Activated naive CD4-positive, alpha-beta T cell treated with anti-CD3 and anti-CD28 coated beads, Interleukin-2, amount 50 U/mL, for 72 hours (primary cell): ENCODE results near the gene CCDC183. TPM values are rescaled to one million over a fixed set of nuclear protein-coding genes. Genes with fewer than 3 reads are reported as not detected.
"Not testable (repeated sequence)": the region's sequence is repeated elsewhere in the genome, so short reads cannot be mapped to it uniquely, and the experiment has no call there.

ENCODE experiments used
- ATAC-seq, 2 donors: fragments of 150-1000 bp; cut with Tn5 transposase; 2 replicates each; pipeline ENCODE4 v1.10.0; 2021; ENCODE audit warnings: mild to moderate bottlenecking in 2 of 2, moderate library complexity in 2 of 2
- DNase-seq, 2 donors: peaks; one replicate each; pipeline ENCODE4 v3.0.0; 2021 to 2022; ENCODE audit warnings: low spot score in 2 of 2
- H3K27ac Mint-ChIP-seq, 2 donors: one replicate each; pipeline ENCODE4 v1.8.0; 2022; ENCODE audit warnings: mild to moderate bottlenecking in 2 of 2, mixed read lengths in 2 of 2
- H3K36me3 Mint-ChIP-seq, 2 donors: one replicate each; pipeline ENCODE4 v1.8.0; 2022; ENCODE audit warnings: mixed read lengths in 2 of 2
- H3K9me3 Mint-ChIP-seq, 2 donors: one replicate each; pipeline ENCODE4 v1.8.0; 2022; ENCODE audit warnings: mixed read lengths in 2 of 2
- total RNA-seq, 2 donors: library from RNA; stranded (reverse); gene quantifications; one replicate each; pipeline ENCODE4 v1.2.3, GENCODE V29; 2022

Gene CCDC183
- total RNA-seq, 2 donors from 2014 or later: 0.18 to 1.3 TPM

DNA sequence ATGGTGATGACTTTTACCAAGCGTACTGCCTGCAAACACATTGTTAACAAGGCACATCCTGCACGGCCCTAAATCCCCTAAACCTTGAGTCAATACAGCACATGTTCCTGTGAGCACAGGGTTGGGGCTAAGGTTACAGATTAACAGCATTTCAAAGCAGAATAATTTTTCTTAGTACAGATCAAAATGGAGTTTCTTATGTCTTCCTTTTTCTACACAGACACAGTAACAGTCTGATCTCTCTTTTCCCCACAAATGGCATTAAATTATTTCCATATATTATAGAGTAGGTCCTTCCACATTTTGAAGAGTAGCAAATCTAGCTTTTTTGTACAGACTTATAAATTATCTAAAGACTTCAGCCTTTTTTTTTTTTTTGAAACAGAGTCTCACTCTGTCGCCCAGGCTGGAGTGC, 6.6 kb upstream of the CCDC183 start:
- DNase-seq: no peak
- Mint-ChIP-seq H3K36me3 (no peaks in the 10 kb centered on the region), H3K9me3 (no peaks in the 10 kb centered on the region), H3K27ac (no peak overlapping the region)
- no peak for ATAC-seq

DNA sequence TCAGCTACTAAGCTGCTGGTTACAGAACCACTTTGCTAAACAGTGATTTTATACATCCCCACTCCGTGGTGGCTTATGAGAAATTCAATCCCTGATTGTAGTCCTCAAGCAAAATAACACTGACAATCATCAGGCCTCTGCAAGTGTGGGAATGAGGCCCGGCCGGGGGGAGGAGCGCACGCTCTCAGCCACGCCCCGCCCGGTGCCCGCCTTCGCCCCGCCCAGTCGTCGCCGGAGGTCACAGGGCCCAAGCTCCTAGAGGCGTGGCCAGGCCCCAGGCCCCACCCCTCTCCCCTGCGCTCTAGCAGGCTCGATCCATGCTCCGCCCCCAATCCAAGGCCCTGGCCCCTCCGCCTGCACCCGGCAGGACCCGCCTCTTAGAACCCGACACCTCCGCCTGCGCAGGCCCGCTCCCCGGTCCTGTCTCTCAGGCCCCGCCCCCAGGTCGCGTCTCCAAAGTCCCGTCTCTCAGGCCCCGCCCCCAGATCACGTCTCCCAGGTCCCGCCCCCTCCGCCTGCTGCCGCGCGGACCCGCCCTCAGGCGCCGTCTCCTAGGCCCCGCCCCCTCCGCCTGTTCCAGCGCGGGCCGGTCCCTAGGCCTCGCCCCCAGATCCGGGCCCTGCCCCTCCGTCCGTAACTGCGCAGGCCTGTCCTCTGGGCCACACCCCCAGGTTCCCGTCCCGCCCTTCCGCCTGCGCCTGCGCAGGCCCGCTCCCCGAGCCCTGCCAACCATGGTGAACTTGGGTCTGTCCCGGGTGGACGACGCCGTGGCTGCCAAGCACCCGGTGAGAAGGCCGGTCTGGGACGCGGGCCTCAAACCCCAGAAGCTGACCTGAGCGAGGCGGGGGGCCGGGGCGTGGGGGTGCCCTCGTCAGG, 5.3 kb upstream of the CCDC183 start, which contains the start of gene TMEM141:
TSS of gene TMEM141 (plus strand) at position 705 of the 876 bp plus-strand sequence. CDS start at position 732, 27 bp downstream.
- peak; percentile 90 to 91 for ATAC-seq
- Mint-ChIP-seq H3K27ac (peak within 1 kb of the TSS; percentile 88 to 89), H3K36me3 (no peaks in the 10 kb centered on the region), H3K9me3 (no peaks in the 10 kb centered on the region)
- DNase-seq: peak; percentile 100

DNA sequence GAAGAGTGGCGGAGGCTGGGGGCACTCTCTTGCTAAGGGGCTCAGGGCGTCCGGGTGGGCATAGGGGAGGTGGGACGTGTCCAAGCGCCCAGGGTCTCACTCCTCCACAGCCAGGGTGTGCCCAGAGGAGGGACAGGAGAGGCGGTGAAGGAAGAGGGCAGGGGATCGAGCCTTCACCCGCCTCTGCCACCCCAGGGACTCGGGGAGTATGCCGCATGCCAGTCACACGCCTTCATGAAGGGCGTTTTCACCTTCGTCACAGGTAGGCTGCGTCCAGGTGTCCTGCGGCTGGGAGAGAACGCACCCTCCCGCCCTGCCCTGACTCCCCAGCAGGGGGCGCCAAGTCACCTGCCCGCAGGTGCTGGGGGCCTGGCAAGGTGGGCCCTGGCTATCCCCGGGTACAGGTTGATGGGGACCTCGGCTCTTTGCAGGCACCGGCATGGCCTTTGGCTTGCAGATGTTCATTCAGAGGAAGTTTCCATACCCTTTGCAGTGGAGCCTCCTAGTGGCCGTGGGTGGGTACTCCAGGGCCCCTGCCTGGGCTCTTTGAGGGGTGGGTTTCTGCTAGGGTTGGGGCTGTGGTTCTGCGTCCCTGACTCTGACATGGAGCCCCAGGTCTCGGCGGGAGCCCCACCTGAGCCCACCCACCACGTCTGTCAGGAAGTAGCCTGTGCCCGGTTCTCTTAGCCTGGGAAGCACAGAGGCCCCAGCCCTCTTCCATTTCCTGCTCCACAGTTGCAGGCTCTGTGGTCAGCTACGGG, 4.4 kb upstream of the CCDC183 start:
- peak; percentile 15 to 19 for ATAC-seq
- H3K9me3 Mint-ChIP-seq: no peaks in the 10 kb centered on the region

GRCh38 chr9:136792321-136793085, 3.6 kb upstream of the CCDC183 start:
- H3K36me3 Mint-ChIP-seq: no peaks in the 10 kb centered on the region
- H3K9me3 Mint-ChIP-seq: no peaks in the 10 kb centered on the region
- DNase-seq: no peak
- H3K27ac Mint-ChIP-seq: peak overlapping the region; percentile 88 to 89
- ATAC-seq: no peak

More for the DNA sequence above, 4.4 kb upstream of the CCDC183 start:
- Mint-ChIP-seq H3K36me3 (no peaks in the 10 kb centered on the region), H3K27ac (peak overlapping the region; percentile 88 to 89)
- peak; percentile 75 to 76 for DNase-seq

- no peaks in the 10 kb centered on the region for H3K36me3 Mint-ChIP-seq
- no peaks in the 10 kb centered on the region for H3K9me3 Mint-ChIP-seq
- H3K27ac Mint-ChIP-seq: no peak overlapping the region
- DNase-seq (no peak), ATAC-seq (no peak)
These were observed 2.8 kb upstream of the CCDC183 start for GRCh38 chr9:136793086-136793946.

DNA sequence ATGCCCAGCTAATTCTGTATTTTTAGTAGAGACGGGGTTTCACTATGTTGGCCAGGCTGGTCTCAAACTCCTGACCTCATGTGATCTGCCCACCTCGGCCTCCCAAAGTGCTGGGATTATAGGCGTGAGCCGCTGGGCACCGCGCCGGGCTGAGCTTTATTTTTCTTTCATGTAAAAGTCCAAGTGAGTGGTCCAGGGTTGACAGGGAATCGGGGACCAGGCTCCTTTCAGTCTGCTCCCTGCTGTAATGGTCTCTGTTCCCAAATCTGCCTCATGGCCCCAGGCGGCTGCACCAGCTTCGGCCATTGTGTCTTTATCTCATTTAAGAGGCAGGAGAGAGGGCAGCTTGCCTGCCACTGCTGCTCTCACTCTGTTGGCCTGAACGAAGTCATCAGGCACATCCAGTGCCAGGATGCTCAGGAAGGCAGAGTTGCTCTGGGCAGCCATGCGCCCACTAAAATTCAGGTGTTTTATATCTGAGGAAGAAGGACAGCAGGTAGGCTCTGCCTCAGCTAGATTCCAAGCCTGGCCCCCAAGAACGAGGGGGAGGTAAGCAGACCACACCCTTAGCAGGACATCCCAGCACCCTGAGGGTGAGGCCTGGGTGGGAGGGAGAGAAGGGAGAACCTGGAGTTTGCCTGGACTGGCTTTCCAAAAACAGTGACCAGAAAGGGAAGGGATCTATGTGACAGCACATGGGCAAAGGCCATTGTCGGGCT, 1.7 kb upstream of the CCDC183 start:
- DNase-seq: no peak
- Mint-ChIP-seq H3K9me3 (no peaks in the 10 kb centered on the region), H3K27ac (peak overlapping the region in 1 of 2 donors; percentile 65), H3K36me3 (no peaks in the 10 kb centered on the region)
- ATAC-seq: no peak

GRCh38 chr9:136795000-136795348, 1.2 kb upstream of the CCDC183 start:
- ATAC-seq (no peak), DNase-seq (no peak)
- Mint-ChIP-seq H3K36me3 (no peaks in the 10 kb centered on the region), H3K9me3 (no peaks in the 10 kb centered on the region), H3K27ac (peak overlapping the region in 1 of 2 donors; percentile 65)

- not testable (repeated sequence) for ATAC-seq, H3K9me3 Mint-ChIP-seq, H3K36me3 Mint-ChIP-seq, DNase-seq, H3K27ac Mint-ChIP-seq
These were observed 723 bp downstream of the CCDC183 start for GRCh38 chr9:136796775-136797347.

DNA sequence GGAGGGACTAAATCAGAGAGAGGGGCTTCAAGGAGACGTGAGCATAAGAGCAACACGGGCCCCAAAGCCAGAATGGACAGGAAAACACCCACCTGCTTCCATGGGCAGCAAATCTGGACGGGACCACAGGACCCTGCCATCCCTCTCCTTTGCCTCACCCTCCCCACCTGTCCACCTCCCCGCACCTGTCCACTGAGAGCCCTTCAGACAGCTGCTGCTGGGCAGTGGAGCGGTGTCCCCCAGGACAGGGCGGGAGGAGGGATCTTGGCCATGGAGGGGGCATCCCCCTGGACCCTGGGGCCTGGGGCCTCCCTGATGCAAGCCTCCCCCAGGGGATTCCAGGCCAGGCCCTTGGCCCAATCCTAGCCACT, 2.6 kb downstream of the CCDC183 start:
- Mint-ChIP-seq H3K27ac (no peak overlapping the region), H3K9me3 (no peaks in the 10 kb centered on the region), H3K36me3 (no peaks in the 10 kb centered on the region)
- ATAC-seq (no peak), DNase-seq (no peak)

DNA sequence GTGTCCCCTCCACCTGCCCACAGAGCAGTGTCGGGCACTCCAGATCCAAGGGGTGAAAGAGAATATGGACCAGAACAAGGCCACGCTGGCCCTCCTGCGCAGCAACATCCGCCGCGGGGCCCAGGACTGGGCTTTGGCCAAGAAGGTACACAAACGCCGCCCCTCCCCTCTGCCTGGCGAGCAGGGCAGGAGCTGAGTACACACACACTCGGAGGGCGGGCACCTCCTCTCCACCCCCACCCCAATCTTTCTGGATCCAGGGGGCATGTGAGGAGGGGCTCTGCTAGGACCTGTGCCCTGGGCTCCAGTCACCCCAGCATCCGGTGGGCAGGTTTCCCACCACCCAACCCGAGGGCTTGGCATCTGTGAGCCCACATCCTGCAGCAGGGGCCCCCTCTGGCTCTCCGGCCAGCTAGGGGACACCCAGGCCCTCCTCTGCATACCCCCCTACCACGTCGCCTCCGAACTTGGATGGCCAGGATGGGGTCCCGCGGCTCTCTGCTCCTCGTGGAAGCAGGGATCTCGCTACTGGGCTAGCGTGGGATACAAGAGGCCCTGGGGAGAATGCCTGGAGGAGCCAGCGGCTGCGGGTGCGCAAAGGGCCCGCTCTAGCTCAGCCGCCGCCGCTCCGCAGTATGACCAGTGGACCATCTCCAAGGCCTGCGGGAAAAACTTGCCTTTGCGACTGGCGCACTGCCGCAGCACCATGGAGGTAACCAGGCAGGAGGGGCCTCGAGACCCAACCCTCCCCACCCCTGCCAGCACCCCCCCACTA, 3.1 kb downstream of the CCDC183 start:
- ATAC-seq (no peak), DNase-seq (no peak)
- Mint-ChIP-seq H3K36me3 (no peaks in the 10 kb centered on the region), H3K27ac (no peak overlapping the region), H3K9me3 (no peaks in the 10 kb centered on the region)

GRCh38 chr9:136799854-136800657, 3.9 kb downstream of the CCDC183 start:
- ATAC-seq (peak; percentile 69 to 84), DNase-seq (peak in 1 of 2 donors; percentile 80)
- Mint-ChIP-seq H3K9me3 (no peaks in the 10 kb centered on the region), H3K27ac (no peak overlapping the region), H3K36me3 (no peaks in the 10 kb centered on the region)

DNA sequence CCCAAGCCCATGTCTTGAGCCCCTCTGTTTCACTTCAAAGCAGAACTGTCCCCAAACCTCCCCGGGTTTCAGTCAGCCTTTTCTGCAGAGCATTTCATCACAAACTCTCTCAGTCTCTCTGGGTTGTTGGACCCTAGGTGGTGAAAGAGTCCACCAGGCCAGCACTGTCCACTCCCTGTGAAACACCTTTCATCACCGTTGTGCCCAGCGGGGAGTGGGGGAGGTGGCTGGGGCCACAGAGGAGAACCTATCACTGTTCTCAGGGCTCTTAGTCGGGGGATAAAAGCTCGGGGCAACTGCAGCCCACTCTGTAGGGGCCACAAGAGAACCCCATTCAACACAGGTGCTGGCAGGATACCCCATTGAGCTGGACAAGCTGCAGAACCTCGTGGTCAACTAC, 6.2 kb downstream of the CCDC183 start:
- Mint-ChIP-seq H3K9me3 (no peaks in the 10 kb centered on the region), H3K27ac (no peak overlapping the region), H3K36me3 (no peaks in the 10 kb centered on the region)
- no peak for DNase-seq
- no peak for ATAC-seq

DNA sequence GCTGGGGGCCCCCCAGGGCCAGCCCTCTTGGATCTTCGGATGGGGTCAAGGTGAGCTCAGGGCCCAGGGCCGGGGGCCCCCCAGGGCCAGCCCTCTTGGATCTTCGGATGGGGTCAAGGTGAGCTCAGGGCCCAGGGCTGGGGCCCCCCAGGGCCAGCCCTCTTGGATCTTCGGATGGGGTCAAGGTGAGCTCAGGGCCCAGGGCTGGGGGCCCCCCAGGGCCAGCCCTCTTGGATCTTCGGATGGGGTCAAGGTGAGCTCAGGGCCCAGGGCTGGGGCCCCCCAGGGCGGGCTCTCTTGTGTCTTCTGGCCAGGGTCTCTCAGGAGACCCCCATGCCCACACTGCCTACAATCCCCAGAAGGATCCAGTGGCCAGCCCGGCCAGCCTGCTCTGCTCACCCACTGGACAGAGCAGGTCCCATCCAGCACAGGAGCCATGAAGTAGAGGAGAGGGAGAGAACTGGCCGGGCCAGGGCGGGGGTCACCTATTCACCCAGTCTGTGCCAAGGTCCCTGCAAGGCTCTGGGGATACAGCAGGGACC, 6.9 kb downstream of the CCDC183 start:
- not testable (repeated sequence) for H3K9me3 Mint-ChIP-seq, ATAC-seq, H3K36me3 Mint-ChIP-seq, H3K27ac Mint-ChIP-seq, DNase-seq
